WTC11 (cell line): ENCODE results near the gene PLEKHG5. TPM values are rescaled to one million over a fixed set of nuclear protein-coding genes. Genes with fewer than 3 reads are reported as not detected.

Source experiments
- ATAC-seq: fragments of 200-7000 bp; cut with Tn5 transposase; 2 replicates; pipeline ENCODE4 v1.10.0; 2021; ENCODE audit warnings: mild to moderate bottlenecking, moderate library complexity
- CTCF ChIA-PET: fragments of 300-600 bp; sonication (Branson Sonifier 250); formaldehyde crosslinking; loops from one replicate; lab custom pipeline; 2021; ENCODE audit warnings: antibody characterized with exemption; lab: Charles Lee
- POLR2A ChIA-PET: fragments of 350-600 bp; sonication (Branson Sonifier 250); formaldehyde crosslinking; loops from one replicate; lab custom pipeline; 2021; ENCODE audit warnings: antibody characterized with exemption; lab: Charles Lee
- DNase-seq: peaks from one replicate; pipeline ENCODE4 v3.0.0; 2021; ENCODE audit warnings: low spot score
- H3K27ac Mint-ChIP-seq: 2 replicates; pipeline ENCODE4 v1.8.0; 2021; ENCODE audit warnings: mixed read lengths
- H3K27me3 Mint-ChIP-seq: 2 replicates; pipeline ENCODE4 v1.8.0; 2021; ENCODE audit warnings: low read depth, mild to moderate bottlenecking, moderate library complexity, mixed read lengths
- H3K36me3 Mint-ChIP-seq: 2 replicates; pipeline ENCODE4 v1.8.0; 2021; ENCODE audit warnings: mixed read lengths
- H3K4me1 Mint-ChIP-seq: 2 replicates; pipeline ENCODE4 v1.8.0; 2022; ENCODE audit warnings: mixed read lengths
- H3K4me3 Mint-ChIP-seq: 2 replicates; pipeline ENCODE4 v1.8.0; 2021; ENCODE audit warnings: mild to moderate bottlenecking, moderate library complexity, mixed read lengths
- H3K9me3 Mint-ChIP-seq: 2 replicates; pipeline ENCODE4 v1.8.0; 2021; ENCODE audit warnings: mixed read lengths
- CBFB ChIP-seq: sonication (generic); formaldehyde crosslinking; IDR thresholded peaks from 2 replicates; pipeline ENCODE4 v1.8.1; 2022; ENCODE audit warnings: mild to moderate bottlenecking, low read depth, missing genetic modification reagents
- ELF4 ChIP-seq: sonication (generic); formaldehyde crosslinking; IDR thresholded peaks from 2 replicates; pipeline ENCODE4 v1.8.1; 2022; ENCODE audit warnings: low read depth, mild to moderate bottlenecking, moderate library complexity, missing genetic modification reagents
- EMX1 ChIP-seq: fragments of 250-450 bp; sonication (Bioruptor Pico); IDR thresholded peaks from 2 replicates; pipeline ENCODE4 v1.8.0; 2021; ENCODE audit warnings: mild to moderate bottlenecking
- FOXK1 ChIP-seq: sonication (generic); formaldehyde crosslinking; IDR thresholded peaks from 2 replicates; pipeline ENCODE4 v1.8.0; 2022; ENCODE audit warnings: mild to moderate bottlenecking, moderate library complexity, missing genetic modification reagents
- HMGA2 ChIP-seq: fragments of 250-450 bp; sonication (Bioruptor Pico); IDR thresholded peaks from 2 replicates; pipeline ENCODE4 v1.4.0; 2021; ENCODE audit warnings: mild to moderate bottlenecking, moderate library complexity
- MXD4 ChIP-seq: fragments of 250-450 bp; sonication (Bioruptor Pico); IDR thresholded peaks from 2 replicates; pipeline ENCODE4 v1.8.0; 2021; ENCODE audit warnings: mild to moderate bottlenecking, moderate library complexity, borderline replicate concordance
- NFATC4 ChIP-seq: fragments of 250-450 bp; sonication (Bioruptor Pico); IDR thresholded peaks from 2 replicates; pipeline ENCODE4 v1.9.0; 2021; ENCODE audit warnings: mild to moderate bottlenecking
- NR1H2 ChIP-seq: sonication (generic); formaldehyde crosslinking; IDR thresholded peaks from 2 replicates; pipeline ENCODE4 v1.9.0; 2021; ENCODE audit warnings: mild to moderate bottlenecking, moderate library complexity, missing genetic modification reagents
- NR2C2 ChIP-seq: sonication (generic); formaldehyde crosslinking; IDR thresholded peaks from 2 replicates; pipeline ENCODE4 v1.8.0; 2022; ENCODE audit warnings: mild to moderate bottlenecking, missing genetic modification reagents
- SOX15 ChIP-seq: fragments of 250-450 bp; sonication (Bioruptor Pico); IDR thresholded peaks from 2 replicates; pipeline ENCODE4 v1.9.0; 2021; ENCODE audit warnings: mild to moderate bottlenecking
- TEAD1 ChIP-seq: sonication (generic); formaldehyde crosslinking; IDR thresholded peaks from 2 replicates; pipeline ENCODE4 v1.8.0; 2022; ENCODE audit warnings: mild to moderate bottlenecking, missing genetic modification reagents
- TEAD4 ChIP-seq: sonication (generic); formaldehyde crosslinking; IDR thresholded peaks from 2 replicates; pipeline ENCODE4 v1.8.0; 2022; ENCODE audit warnings: mild to moderate bottlenecking, missing genetic modification reagents
- TP53 ChIP-seq: sonication (generic); formaldehyde crosslinking; IDR thresholded peaks from 2 replicates; pipeline ENCODE4 v1.8.1; 2023; ENCODE audit warnings: mild to moderate bottlenecking, missing genetic modification reagents
- ZNF232 ChIP-seq: sonication (generic); formaldehyde crosslinking; IDR thresholded peaks from 2 replicates; pipeline ENCODE4 v1.8.0; 2022; ENCODE audit warnings: mild to moderate bottlenecking, missing genetic modification reagents
- ZNF396 ChIP-seq: fragments of 250-450 bp; sonication (Bioruptor Pico); IDR thresholded peaks from 2 replicates; pipeline ENCODE4 v1.8.0; 2021; ENCODE audit warnings: mild to moderate bottlenecking, moderate library complexity, borderline replicate concordance
- ZNF416 ChIP-seq: fragments of 250-450 bp; sonication (Bioruptor Pico); IDR thresholded peaks from 2 replicates; pipeline ENCODE4 v1.9.0; 2021; ENCODE audit warnings: mild to moderate bottlenecking, inconsistent platforms
- ZNF671 ChIP-seq: fragments of 250-450 bp; sonication (Bioruptor Pico); IDR thresholded peaks from 2 replicates; pipeline ENCODE4 v1.8.0; 2021; ENCODE audit warnings: mild to moderate bottlenecking
- total RNA-seq: library from RNA; stranded (reverse); gene quantifications from 3 replicates; pipeline ENCODE4 v1.2.3, GENCODE V29; 2021
- TF ChIP-seq, protein P1 (sequence below): fragments of 200-600 bp; IDR thresholded peaks from 2 replicates; pipeline ENCODE4 v1.8.0; 2022; ENCODE audit warnings: antibody characterized with exemption
- TF ChIP-seq, protein P2 (sequence below): sonication (generic); formaldehyde crosslinking; IDR thresholded peaks from 2 replicates; pipeline ENCODE4 v1.8.0; 2023; ENCODE audit warnings: missing genetic modification reagents
- TF ChIP-seq, protein P3 (sequence below): sonication (generic); formaldehyde crosslinking; IDR thresholded peaks from 2 replicates; pipeline ENCODE4 v1.8.0; 2022; ENCODE audit warnings: mild to moderate bottlenecking, missing genetic modification reagents

Gene PLEKHG5
- total RNA-seq, 1 experiment from 2014 or later: 27.5 TPM

DNA sequence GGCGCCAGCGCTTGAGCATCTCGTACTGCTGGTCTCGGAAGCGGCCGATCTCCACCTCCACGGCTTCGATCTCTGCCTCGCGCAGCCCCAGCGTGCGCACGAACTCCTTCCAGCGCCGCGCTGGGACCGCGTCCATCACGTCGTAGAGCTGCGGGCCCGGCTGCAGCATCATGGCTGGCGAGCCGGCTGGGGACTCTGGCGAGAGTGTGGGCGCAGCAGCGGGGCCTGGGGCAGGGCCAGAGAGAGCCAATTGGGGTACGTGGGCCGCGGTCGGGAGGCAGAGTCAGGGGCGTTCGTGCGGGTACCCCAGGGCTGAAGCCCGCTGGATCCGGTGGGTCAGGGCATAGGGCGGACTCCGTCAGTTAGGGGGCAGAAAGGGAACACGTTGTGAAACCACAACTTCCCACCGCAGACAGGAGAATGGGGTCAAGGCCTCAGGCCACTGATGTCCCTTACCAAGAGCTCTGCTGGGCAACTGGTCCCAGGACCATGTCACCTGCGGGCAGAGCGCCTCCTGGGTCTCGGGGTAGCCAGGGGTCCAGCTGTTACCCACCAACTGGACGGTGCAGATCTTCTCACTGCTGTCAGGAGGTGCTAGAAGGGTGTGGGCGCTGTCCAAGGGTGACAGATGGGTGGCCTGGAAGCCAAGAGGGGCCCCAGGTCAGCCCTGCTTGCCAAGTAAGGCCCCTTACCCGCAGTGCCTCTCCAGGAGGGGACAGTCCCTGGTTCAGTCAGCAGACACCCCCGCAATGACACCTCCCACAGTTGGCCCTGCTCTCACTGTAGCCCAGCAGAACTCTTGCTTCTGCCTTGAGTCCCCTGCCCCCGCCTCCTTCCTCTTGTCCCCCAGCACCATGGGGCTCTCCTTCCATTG, 29.7 kb downstream of the PLEKHG5 start:
- ChIA-PET POLR2A (no interaction called here), CTCF (interaction anchor here (0.7 to 3.5 kb wide), 5 partner anchors 10 to 38 kb away, joined by 3 to 31 read pairs (median 5); no protein-coding TSS in a partner anchor)
- H3K36me3 Mint-ChIP-seq: peaks cover 6% of the 10 kb centered on the region
- no peaks in the 10 kb centered on the region for H3K9me3 Mint-ChIP-seq
- H3K4me1 Mint-ChIP-seq: peaks cover 24% of the 10 kb centered on the region
- no peak for DNase-seq
- peak overlapping the region; percentile 92 for H3K27ac Mint-ChIP-seq
- TF ChIP-seq, protein P1, sequence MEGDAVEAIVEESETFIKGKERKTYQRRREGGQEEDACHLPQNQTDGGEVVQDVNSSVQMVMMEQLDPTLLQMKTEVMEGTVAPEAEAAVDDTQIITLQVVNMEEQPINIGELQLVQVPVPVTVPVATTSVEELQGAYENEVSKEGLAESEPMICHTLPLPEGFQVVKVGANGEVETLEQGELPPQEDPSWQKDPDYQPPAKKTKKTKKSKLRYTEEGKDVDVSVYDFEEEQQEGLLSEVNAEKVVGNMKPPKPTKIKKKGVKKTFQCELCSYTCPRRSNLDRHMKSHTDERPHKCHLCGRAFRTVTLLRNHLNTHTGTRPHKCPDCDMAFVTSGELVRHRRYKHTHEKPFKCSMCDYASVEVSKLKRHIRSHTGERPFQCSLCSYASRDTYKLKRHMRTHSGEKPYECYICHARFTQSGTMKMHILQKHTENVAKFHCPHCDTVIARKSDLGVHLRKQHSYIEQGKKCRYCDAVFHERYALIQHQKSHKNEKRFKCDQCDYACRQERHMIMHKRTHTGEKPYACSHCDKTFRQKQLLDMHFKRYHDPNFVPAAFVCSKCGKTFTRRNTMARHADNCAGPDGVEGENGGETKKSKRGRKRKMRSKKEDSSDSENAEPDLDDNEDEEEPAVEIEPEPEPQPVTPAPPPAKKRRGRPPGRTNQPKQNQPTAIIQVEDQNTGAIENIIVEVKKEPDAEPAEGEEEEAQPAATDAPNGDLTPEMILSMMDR: no peak
- TF ChIP-seq ZNF671 (CRISPR knock-in tag) (no peak), TEAD1 (CRISPR knock-in tag) (no peak), FOXK1 (CRISPR knock-in tag) (no peak), ZNF416 (CRISPR knock-in tag) (no peak), ZNF232 (CRISPR knock-in tag) (no peak), HMGA2 (CRISPR knock-in tag) (no peak), MXD4 (no peak), ZNF396 (CRISPR knock-in tag) (no peak), TEAD4 (no peak), EMX1 (no peak), ELF4 (CRISPR knock-in tag) (no peak), NFATC4 (no peak), TP53 (CRISPR knock-in tag) (no peak), CBFB (CRISPR knock-in tag) (no peak), NR2C2 (CRISPR knock-in tag) (no peak), SOX15 (CRISPR knock-in tag) (no peak)
- TF ChIP-seq, protein P2, sequence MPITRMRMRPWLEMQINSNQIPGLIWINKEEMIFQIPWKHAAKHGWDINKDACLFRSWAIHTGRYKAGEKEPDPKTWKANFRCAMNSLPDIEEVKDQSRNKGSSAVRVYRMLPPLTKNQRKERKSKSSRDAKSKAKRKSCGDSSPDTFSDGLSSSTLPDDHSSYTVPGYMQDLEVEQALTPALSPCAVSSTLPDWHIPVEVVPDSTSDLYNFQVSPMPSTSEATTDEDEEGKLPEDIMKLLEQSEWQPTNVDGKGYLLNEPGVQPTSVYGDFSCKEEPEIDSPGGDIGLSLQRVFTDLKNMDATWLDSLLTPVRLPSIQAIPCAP (CRISPR knock-in tag): no peak
- TF ChIP-seq, all 79 proteins: peak for 0
- no peak for ATAC-seq
- Mint-ChIP-seq H3K4me3 (no peak overlapping the region), H3K27me3 (peaks cover 2% of the 10 kb centered on the region; the same call in 1 of the 2 replicates)

DNA sequence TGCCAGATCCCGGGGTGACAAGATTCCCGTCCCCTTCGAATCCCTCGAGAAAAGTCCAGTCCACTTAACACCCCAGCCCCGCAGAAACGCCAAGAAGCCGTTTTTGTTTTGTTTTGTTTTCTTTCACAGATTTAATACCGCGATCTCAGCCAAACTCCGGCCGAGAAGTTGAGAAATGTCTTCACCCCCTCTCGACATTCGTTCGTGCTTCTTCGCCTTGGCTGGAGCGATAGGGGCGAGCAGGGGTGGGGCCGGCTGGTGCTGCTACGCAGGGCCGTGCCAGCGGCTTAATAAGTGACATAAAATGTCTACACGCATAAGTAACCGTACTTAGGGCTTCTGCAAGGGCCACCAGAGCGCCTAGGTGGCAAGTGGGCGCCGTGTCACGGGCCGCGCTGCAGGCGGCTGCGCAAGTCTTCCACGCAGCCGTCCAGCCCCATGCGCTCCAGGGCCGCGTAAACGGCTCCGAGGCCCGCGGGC, 30.4 kb downstream of the PLEKHG5 start:
- ATAC-seq: no peak
- no peak for DNase-seq
- Mint-ChIP-seq H3K4me1 (peaks cover 27% of the 10 kb centered on the region), H3K27me3 (peaks cover 2% of the 10 kb centered on the region; the same call in 1 of the 2 replicates), H3K36me3 (peaks cover 6% of the 10 kb centered on the region), H3K4me3 (no peak overlapping the region), H3K27ac (peak overlapping the region; percentile 74; the same call in 1 of the 2 replicates), H3K9me3 (no peaks in the 10 kb centered on the region)
- ChIA-PET CTCF (interaction anchor here (1.2 to 3.5 kb wide), 5 partner anchors 12 to 256 kb away, joined by 3 to 31 read pairs (median 5); no protein-coding TSS in a partner anchor), POLR2A (interaction anchor here (1.7 kb wide), 1 partner anchor 214 kb away, joined by 3 read pairs; no protein-coding TSS in a partner anchor)
- no peak for TF ChIP-seq SOX15 (CRISPR knock-in tag)

DNA sequence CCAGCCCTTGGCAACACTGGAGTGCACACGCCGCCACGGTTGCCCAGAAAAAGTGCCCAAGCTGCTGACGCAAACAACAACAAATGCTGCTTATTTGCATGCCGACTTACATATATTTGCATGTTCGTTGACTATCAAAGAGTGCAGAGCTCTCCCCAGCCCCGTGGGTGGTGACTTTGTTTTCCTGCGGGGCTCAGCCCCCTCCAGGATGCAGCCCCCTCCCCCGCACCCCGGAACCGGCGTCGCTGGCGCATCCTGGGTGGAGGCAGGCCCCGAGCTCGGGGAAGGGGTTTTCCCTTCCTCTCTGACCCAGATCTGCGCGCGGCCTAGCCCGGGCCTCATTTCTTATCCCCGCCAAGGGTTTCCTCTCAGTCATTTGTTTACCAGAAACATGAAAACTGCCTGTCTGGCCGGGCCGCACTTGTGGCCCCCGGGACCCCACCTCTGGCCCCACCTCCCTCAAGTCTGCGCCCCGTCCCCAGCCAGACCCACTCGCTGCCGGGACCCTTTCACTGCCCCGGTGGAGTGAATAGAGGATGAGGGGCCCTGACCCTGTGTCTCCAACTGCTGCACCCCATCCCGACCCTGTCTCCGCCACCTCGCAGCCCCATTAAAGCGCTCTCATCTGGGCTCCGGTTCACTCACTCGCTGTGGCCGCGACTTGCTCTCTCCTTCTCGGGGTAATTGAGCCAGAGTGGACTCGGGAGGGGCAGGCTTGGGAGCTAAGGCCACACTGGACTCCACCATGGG, 31.0 kb downstream of the PLEKHG5 start:
- ChIA-PET POLR2A (interaction anchor here (0.9 to 1.7 kb wide), 2 partner anchors 11 to 213 kb away, joined by 3 to 5 read pairs; no protein-coding TSS in a partner anchor), CTCF (interaction anchor here (0.7 to 3.5 kb wide), 11 partner anchors 9 to 256 kb away, joined by 3 to 31 read pairs (median 6); partner anchors contain the start of gene RNF207)
- Mint-ChIP-seq H3K27ac (peak overlapping the region; percentile 74; the same call in 1 of the 2 replicates), H3K27me3 (peaks cover 2% of the 10 kb centered on the region; the same call in 1 of the 2 replicates), H3K4me3 (no peak overlapping the region), H3K9me3 (no peaks in the 10 kb centered on the region), H3K4me1 (peaks cover 27% of the 10 kb centered on the region), H3K36me3 (peaks cover 6% of the 10 kb centered on the region)
- DNase-seq (peak; percentile 45), ATAC-seq (peak; percentile 21)
- TF ChIP-seq, protein P3, sequence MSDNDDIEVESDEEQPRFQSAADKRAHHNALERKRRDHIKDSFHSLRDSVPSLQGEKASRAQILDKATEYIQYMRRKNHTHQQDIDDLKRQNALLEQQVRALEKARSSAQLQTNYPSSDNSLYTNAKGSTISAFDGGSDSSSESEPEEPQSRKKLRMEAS: no peak
- TF ChIP-seq TEAD1 (CRISPR knock-in tag) (no peak), NR1H2 (no peak), MXD4 (no peak), ZNF396 (CRISPR knock-in tag) (no peak), CBFB (CRISPR knock-in tag) (no peak)
